Neural crest cell (in vitro differentiated cells): ENCODE measurements around the gene KRTCAP2. TPM values are rescaled to one million over a fixed set of nuclear protein-coding genes. Genes with fewer than 3 reads are reported as not detected.
A peak's percentile ranks its signal among the peaks of the same experiment; 100 is the strongest.
"Not testable (repeated sequence)": the region's sequence is repeated elsewhere in the genome, so short reads cannot be mapped to it uniquely, and the experiment has no call there.

Experiments used
- DNase-seq: peaks from one replicate; pipeline ENCODE4 v3.0.0; 2021; ENCODE audit warnings: low read depth, mixed read lengths, low spot score
- H3K27ac Mint-ChIP-seq: one replicate; pipeline ENCODE4 v1.8.0; 2021; ENCODE audit warnings: mild to moderate bottlenecking, mixed read lengths; ENCODE audit not compliant: unreplicated experiment
- H3K27me3 Mint-ChIP-seq: 2 replicates; pipeline ENCODE4 v1.8.0; 2021; ENCODE audit warnings: low read depth, mild to moderate bottlenecking, mixed read lengths
- H3K36me3 Mint-ChIP-seq: 2 replicates; pipeline ENCODE4 v1.8.0; 2021; ENCODE audit warnings: low read depth, mild to moderate bottlenecking, mixed read lengths
- H3K4me1 Mint-ChIP-seq: 2 replicates; pipeline ENCODE4 v1.8.0; 2021; ENCODE audit warnings: mixed read lengths
- H3K4me3 Mint-ChIP-seq: one replicate; pipeline ENCODE4 v1.8.0; 2021; ENCODE audit warnings: mild to moderate bottlenecking, mixed read lengths
- H3K9me3 Mint-ChIP-seq: 2 replicates; pipeline ENCODE4 v1.8.0; 2021; ENCODE audit warnings: mixed read lengths
- CTCF ChIP-seq: fragments of 200-600 bp; sonication (generic); conservative IDR thresholded peaks from 2 replicates; pipeline ENCODE4 v1.5.0; 2021; ENCODE audit warnings: antibody characterized with exemption, mild to moderate bottlenecking
- total RNA-seq: library from RNA; stranded (reverse); gene quantifications from 2 replicates; pipeline ENCODE4 v1.2.1, GENCODE V29; 2021

Gene KRTCAP2
- total RNA-seq, 1 donor from 2014 or later: 125 TPM

GRCh38 chr1:155196103-155196892 lies 23.2 kb upstream of the KRTCAP2 start:
- no peaks in the 10 kb centered on the region for H3K9me3 Mint-ChIP-seq
- H3K27ac Mint-ChIP-seq: peak overlapping the region; percentile 98
- H3K27me3 Mint-ChIP-seq: peaks cover 5% of the 10 kb centered on the region
- peaks cover 27% of the 10 kb centered on the region for H3K36me3 Mint-ChIP-seq
- DNase-seq: peak; percentile 50
- peaks cover 68% of the 10 kb centered on the region for H3K4me1 Mint-ChIP-seq
- TF ChIP-seq CTCF: no peak
- H3K4me3 Mint-ChIP-seq: peak overlapping the region; percentile 96

DNA sequence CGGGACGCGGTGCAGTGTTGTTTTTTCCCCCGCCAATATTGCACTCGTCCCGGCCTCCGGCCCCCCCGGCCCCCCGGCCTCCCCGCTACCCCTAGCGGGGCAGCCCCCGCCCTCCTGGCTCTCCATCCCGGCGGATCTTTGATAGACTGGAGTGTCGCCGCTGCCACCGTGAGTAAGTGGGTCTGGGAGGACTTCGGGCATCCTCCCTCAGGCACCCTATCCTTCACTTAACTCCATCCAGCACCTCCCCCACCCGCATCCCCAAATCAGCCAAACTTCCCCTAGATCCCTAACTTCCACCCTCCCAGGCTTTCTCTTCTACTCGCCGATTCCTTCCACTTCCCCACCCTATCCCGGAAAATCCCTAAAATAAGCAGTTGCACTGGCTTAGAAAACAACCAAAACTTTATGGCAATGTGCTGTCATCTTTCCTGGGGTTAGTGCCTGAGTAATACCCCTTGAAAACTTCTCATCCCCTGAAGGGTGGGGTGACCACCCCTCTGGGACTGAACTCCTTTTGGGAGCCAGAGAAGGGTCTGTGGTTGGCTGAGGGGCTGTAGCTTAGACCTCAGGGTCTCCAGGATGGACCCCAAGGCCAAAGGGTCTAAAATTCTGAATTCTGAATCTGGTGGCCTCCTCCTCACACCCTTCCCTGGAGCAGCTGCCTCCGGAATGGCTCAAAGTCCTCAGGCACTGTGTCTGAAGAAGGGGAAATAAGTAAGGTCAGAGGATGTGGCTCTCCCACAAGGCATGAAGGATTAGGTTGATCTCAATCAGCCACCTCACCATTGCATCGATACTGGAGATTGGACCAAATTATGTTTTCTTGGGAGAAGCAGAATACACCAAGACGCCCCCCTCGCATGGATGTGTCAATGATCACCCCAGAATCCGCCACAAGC lies 22.3 kb upstream of the KRTCAP2 start:
- Mint-ChIP-seq H3K27me3 (peaks cover 5% of the 10 kb centered on the region), H3K4me1 (peaks cover 63% of the 10 kb centered on the region), H3K4me3 (peak overlapping the region; percentile 96), H3K36me3 (peaks cover 27% of the 10 kb centered on the region), H3K27ac (peak overlapping the region; percentile 98), H3K9me3 (no peaks in the 10 kb centered on the region)
- no peak for TF ChIP-seq CTCF
- DNase-seq: no peak

- H3K27me3 Mint-ChIP-seq: not testable (repeated sequence)
Observed at GRCh38 chr1:155193991-155194240, 20.8 kb upstream of the KRTCAP2 start.

DNA sequence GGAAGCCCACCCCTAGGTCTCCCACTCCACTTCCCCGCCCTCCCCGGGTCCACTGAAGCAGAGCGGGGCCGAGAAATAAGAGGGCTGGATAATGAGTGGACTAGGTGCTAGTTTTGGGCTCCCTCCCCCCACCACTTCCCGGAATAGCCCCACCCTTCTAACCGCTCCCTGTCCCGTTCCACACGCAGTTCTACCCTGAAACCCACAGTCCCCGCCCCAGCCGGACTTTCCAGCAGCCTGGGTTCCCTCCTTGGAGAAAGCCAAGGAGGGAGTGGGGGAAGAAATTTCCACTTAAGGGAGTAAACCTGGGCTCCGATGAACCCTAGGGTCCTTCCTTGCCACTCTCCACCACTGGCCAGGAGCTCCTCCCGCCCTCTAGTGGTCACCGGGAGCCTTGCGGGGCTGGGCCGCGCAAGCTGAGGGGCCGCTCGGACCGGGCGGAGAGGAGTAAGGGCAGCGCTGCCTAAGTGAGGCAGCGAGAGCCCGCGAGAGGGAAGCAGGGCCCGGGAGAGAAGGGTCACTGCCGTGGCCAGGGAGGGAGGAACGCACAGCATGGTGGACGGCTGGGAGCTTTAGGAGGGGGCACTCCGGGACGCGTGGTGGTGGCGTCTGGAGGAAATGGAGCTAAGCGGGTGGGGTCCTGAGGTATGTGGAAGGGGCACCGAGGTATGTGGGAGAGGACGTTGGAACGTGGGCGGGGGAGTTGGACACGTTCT lies 20.3 kb upstream of the KRTCAP2 start:
- Mint-ChIP-seq H3K27me3 (peaks cover 5% of the 10 kb centered on the region), H3K4me1 (peaks cover 57% of the 10 kb centered on the region), H3K27ac (peak overlapping the region; percentile 99), H3K36me3 (peaks cover 17% of the 10 kb centered on the region), H3K9me3 (no peaks in the 10 kb centered on the region), H3K4me3 (peak overlapping the region; percentile 93)
- peak; percentile 99 for DNase-seq
- TF ChIP-seq CTCF: peak; percentile 99

More at GRCh38 chr1:155193991-155194240, 20.8 kb upstream of the KRTCAP2 start:
- Mint-ChIP-seq H3K27ac (peak overlapping the region; percentile 99), H3K4me3 (peak overlapping the region; percentile 93), H3K4me1 (peaks cover 57% of the 10 kb centered on the region), H3K36me3 (peaks cover 17% of the 10 kb centered on the region)
- DNase-seq, H3K9me3 Mint-ChIP-seq: not testable (repeated sequence)

GRCh38 chr1:155192346-155193274 lies 19.5 kb upstream of the KRTCAP2 start:
- H3K36me3 Mint-ChIP-seq: peaks cover 14% of the 10 kb centered on the region

More at GRCh38 chr1:155192346-155193274, 19.5 kb upstream of the KRTCAP2 start:
- TF ChIP-seq CTCF: no peak
- peaks cover 9% of the 10 kb centered on the region for H3K27me3 Mint-ChIP-seq
- peaks cover 55% of the 10 kb centered on the region for H3K4me1 Mint-ChIP-seq
- no peaks in the 10 kb centered on the region for H3K9me3 Mint-ChIP-seq
- no peak for DNase-seq
- H3K4me3 Mint-ChIP-seq: peak overlapping the region; percentile 93
- peak overlapping the region; percentile 99 for H3K27ac Mint-ChIP-seq
